Right atrium auricular region (tissue), 2 donors: ENCODE results near the gene RASD2. TPM values are rescaled to one million over a fixed set of nuclear protein-coding genes. Genes with fewer than 3 reads are reported as not detected.
"Not testable (repeated sequence)": the region's sequence is repeated elsewhere in the genome, so short reads cannot be mapped to it uniquely, and the experiment has no call there.

Source experiments
- DNase-seq: peaks from one replicate; pipeline ENCODE4 v3.0.0-alpha.2; 2019; ENCODE audit warnings: low spot score
- H3K27ac ChIP-seq, 2 donors: fragments of 200-600 bp; sonication (generic); 1 replicate in 1 of 2; 2 replicates in 1 of 2; pipeline ENCODE4 v1.5.1; 2016 to 2019
- H3K27me3 ChIP-seq, 2 donors: fragments of 200-600 bp; sonication (generic); one replicate each; pipeline versions ENCODE4 v1.5.1 to v1.6.0; 2017 to 2019
- H3K36me3 ChIP-seq: fragments of 200-600 bp; sonication (generic); one replicate; pipeline ENCODE4 v1.5.1; 2016
- H3K4me1 ChIP-seq, 2 donors: fragments of 200-600 bp; sonication (generic); one replicate each; pipeline versions ENCODE4 v1.5.1 to v1.6.0; 2017 to 2019
- H3K4me3 ChIP-seq, 2 donors: fragments of 200-600 bp; sonication (generic); 1 replicate in 1 of 2; 2 replicates in 1 of 2; pipeline ENCODE4 v1.5.1; 2017 to 2019; ENCODE audit warnings: mild to moderate bottlenecking in 1 of 2, moderate library complexity in 1 of 2
- H3K9me3 ChIP-seq, 2 donors: fragments of 200-600 bp; sonication (generic); one replicate each; pipeline ENCODE4 v1.5.1; 2019
- total RNA-seq, 2 donors: library from RNA; depleted of rRNA; stranded (reverse); fragments of >200 nt; gene quantifications; one replicate each; pipeline ENCODE4 v1.1.0, GENCODE V29; 2016
- TF ChIP-seq, protein P1 (sequence below), 2 donors: fragments of 200-600 bp; sonication (generic); IDR thresholded peaks; one replicate each; pipeline ENCODE4 v1.5.1; 2019; ENCODE audit warnings: antibody characterized with exemption in 2 of 2

Gene RASD2
- total RNA-seq, 2 donors from 2014 or later: 0.94 to 3.1 TPM

DNA sequence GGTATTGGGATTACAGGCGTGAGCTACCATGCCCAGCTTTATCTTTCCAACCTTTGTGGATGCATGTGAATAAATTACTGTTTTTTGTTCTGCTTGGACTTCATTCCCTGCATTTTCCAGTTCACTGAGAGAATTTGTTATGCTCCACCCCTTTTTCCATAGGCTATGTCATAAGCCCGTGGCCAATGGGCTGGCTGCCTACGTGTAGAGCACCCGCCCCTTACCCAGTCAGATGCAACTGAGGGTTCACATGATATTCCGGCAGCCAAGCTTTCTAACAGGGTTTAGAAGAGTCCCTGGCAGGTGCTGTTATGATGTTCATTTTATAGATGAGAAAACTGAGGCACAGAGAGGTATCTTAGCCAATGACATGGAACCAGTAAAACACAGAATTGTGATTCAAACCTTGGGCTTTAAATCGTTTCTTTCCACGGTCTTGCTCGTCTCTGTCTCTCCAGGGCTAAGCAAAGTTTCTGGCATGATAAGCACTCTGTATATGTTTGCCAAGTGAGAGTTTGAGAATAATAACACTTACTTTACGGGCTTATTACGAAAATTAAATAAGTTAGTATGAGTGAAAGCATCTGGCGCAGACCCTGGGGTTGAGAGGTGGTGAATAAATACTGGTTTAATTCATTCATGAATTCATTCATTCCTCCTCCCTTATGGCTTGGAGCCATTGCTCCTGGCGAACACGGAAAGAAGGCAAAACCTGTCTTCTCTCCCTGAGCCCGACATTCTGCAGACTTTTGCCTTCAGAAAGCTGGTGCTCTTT, 42.4 kb upstream of the RASD2 start:
- H3K4me3 ChIP-seq: no peak overlapping the region
- no peaks in the 10 kb centered on the region for H3K9me3 ChIP-seq
- no peak for DNase-seq
- TF ChIP-seq, protein P1, sequence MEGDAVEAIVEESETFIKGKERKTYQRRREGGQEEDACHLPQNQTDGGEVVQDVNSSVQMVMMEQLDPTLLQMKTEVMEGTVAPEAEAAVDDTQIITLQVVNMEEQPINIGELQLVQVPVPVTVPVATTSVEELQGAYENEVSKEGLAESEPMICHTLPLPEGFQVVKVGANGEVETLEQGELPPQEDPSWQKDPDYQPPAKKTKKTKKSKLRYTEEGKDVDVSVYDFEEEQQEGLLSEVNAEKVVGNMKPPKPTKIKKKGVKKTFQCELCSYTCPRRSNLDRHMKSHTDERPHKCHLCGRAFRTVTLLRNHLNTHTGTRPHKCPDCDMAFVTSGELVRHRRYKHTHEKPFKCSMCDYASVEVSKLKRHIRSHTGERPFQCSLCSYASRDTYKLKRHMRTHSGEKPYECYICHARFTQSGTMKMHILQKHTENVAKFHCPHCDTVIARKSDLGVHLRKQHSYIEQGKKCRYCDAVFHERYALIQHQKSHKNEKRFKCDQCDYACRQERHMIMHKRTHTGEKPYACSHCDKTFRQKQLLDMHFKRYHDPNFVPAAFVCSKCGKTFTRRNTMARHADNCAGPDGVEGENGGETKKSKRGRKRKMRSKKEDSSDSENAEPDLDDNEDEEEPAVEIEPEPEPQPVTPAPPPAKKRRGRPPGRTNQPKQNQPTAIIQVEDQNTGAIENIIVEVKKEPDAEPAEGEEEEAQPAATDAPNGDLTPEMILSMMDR (IDR thresholded peaks at IDR 0.05): no peak
- H3K4me1 ChIP-seq: no peaks in the 10 kb centered on the region
- no peak overlapping the region for H3K27ac ChIP-seq
- no peaks in the 10 kb centered on the region for H3K36me3 ChIP-seq
- no peaks in the 10 kb centered on the region for H3K27me3 ChIP-seq

DNA sequence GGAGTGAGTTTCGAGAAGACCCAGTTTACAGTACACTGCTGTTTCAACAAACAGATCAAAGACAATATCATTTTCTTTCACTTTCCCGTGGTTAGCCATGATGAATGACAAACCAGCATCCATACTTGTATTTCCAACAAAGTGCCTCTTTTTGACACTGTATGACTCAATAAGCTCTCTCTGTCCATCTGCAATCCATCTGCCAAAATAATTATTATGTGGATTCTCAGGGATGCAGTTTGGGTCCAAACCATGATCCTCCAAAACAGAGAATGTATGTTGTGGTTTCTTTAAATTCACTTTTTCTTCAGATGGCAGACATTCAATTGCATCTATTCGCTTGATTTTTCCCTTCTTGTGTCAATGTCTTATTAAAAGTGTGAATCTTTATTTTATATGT, 37.8 kb upstream of the RASD2 start:
- Histone ChIP-seq H3K27ac (no peak overlapping the region), H3K27me3 (no peaks in the 10 kb centered on the region), H3K4me3 (no peak overlapping the region), H3K4me1 (no peaks in the 10 kb centered on the region), H3K9me3 (no peaks in the 10 kb centered on the region), H3K36me3 (no peaks in the 10 kb centered on the region)
- TF ChIP-seq, protein P1 (IDR thresholded peaks at IDR 0.05): no peak
- DNase-seq: no peak

DNA sequence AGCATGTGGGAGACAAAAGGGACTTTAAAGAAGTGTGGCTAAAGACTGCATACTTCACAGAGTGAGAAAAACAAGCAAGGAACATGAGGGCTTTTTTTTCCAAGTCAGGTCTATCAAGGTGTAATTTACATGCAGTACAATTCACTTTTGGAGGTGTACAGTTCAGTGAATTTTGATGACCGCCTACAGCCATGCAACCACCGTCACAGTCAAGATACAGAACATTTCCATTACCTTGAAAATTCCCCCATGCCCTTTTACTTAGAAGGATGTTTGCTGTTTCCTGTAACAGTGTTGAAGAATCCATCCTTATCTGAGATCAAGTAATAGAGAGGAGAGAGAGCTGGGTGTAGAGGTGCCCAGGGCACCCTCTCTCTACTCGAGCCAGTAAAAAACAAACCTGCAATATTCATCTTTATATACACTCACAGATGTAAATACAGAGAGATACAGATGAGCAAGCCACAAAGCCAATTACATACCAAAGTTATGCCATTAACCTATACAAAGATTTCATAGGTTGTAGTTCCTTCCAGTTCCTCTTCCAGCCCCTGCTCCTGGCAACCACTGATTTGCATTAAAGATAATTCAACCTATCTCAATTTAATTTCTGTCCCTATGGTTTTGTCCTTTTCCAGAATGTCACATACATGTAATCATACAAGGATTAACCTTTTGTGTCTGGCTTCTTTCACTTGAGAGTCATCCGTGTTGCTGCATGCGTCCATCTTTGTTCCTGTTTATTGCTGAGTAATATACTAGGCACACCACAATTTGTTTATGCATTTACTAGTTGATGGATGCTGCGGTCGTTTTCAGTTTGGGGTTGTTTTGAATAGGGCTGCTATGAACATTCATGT, 35.0 kb upstream of the RASD2 start:
- Histone ChIP-seq H3K4me3 (no peak overlapping the region), H3K27ac (no peak overlapping the region), H3K27me3 (no peaks in the 10 kb centered on the region), H3K36me3 (no peaks in the 10 kb centered on the region), H3K4me1 (no peaks in the 10 kb centered on the region), H3K9me3 (no peaks in the 10 kb centered on the region)
- DNase-seq: no peak
- TF ChIP-seq, protein P1 (IDR thresholded peaks at IDR 0.05): no peak

DNA sequence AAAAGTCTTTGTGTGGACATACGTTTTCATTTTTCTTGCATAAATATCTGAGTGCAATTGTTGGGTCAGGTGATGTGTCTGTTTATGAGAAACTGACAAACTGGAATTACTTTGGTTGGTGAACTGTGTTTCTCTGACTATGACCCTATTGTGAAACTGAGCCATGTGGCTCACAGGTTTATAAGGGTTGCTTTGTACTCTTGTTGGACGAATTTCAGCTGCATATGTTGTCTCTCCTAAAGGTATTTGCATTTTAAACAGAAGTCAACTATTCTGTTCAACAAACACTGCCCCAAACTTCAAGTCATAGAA, 34.4 kb upstream of the RASD2 start:
- TF ChIP-seq, protein P1 (IDR thresholded peaks at IDR 0.05): no peak
- H3K4me3 ChIP-seq: no peak overlapping the region
- DNase-seq: no peak
- H3K9me3 ChIP-seq: no peaks in the 10 kb centered on the region
- no peaks in the 10 kb centered on the region for H3K36me3 ChIP-seq
- no peak overlapping the region for H3K27ac ChIP-seq
- H3K27me3 ChIP-seq: no peaks in the 10 kb centered on the region
- no peaks in the 10 kb centered on the region for H3K4me1 ChIP-seq

DNA sequence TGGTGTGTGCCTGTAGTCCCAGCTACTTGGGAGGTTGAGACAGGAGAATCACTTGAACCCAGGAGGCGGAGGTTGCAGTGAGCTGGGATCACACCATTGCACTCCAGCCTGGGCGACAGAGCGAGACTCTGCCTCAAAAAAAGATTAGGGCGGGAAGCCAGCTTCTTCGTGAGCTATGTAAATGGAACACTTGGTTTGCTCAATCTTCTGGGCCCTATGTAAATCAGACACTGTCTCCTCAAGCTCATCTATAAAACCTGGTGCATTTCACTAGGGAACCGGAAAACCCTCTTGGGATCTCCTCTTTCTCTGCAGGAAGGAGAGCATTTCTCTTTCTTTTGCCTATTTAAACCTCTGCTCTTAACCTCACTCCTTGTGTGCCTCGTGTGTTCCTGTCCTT, 32.8 kb upstream of the RASD2 start:
- H3K4me1 ChIP-seq, H3K4me3 ChIP-seq, H3K27me3 ChIP-seq, H3K27ac ChIP-seq, H3K36me3 ChIP-seq, H3K9me3 ChIP-seq, DNase-seq: not testable (repeated sequence)

DNA sequence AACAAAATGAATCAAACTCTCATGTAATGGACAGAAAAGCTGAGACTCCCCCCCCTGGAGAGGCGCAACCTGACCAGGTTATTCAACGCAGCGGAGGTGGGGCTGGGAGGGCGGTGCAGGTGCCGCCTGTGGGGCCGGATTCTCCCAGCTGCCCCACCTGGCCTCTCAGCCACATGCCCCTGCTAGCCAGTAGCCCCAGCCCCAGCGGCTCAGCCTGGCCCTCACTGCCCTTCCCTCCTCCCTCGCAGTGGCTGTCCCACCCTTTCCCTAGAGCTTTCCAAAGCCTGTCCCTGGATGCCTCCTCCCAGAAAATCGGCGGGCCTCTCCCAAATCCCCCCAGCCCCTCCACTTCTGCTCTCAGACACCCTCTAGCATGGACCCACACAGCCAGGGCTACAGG, 31.2 kb upstream of the RASD2 start:
- Histone ChIP-seq H3K4me3 (no peak overlapping the region), H3K9me3 (no peaks in the 10 kb centered on the region), H3K4me1 (no peaks in the 10 kb centered on the region), H3K36me3 (no peaks in the 10 kb centered on the region), H3K27ac (no peak overlapping the region), H3K27me3 (no peaks in the 10 kb centered on the region)
- DNase-seq: no peak
- TF ChIP-seq, protein P1 (IDR thresholded peaks at IDR 0.05): no peak
